Measurements from ENCODE around the gene NMRK2. TPM values are rescaled to one million over a fixed set of nuclear protein-coding genes. Genes with fewer than 3 reads are reported as not detected.

NMRK2 gene
- total RNA-seq, 1 donor from 2014 or later = 0.73 TPM

DNA sequence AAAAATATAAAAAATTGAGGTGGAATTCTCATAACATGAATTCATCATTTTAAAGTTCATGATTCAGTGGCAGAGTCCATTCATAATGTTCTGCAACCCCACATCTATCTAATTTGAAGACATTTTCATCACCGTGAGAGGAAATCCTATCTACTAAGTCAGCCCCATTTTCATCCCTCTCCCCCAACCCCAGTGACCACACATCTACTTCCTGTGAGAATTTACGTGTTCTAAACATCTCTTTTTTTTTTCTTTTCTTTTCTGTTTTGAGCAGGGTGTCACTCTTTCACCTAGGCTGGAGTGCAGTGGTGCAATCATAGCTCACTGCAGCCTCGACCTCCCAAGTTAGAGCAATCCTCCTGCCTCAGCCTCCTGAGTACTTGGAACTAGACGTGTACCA, 34.9 kb upstream of the NMRK2 start:
- H3K4me3 Mint-ChIP-seq (ENCODE audit: unreplicated experiment) = no peak overlapping the region
- H3K27me3 ChIP-seq (ENCODE audit: insufficient read depth, low read length) = no peaks in the 10 kb centered on the region
- no peak overlapping the region for H3K4me3 ChIP-seq (ENCODE audit: insufficient read depth, low read depth, low read length)
- no peak for TF ChIP-seq EZH2 (IDR thresholded peaks at IDR 0.05; ENCODE audit: insufficient read depth, low read length)
- TF ChIP-seq, protein P1, sequence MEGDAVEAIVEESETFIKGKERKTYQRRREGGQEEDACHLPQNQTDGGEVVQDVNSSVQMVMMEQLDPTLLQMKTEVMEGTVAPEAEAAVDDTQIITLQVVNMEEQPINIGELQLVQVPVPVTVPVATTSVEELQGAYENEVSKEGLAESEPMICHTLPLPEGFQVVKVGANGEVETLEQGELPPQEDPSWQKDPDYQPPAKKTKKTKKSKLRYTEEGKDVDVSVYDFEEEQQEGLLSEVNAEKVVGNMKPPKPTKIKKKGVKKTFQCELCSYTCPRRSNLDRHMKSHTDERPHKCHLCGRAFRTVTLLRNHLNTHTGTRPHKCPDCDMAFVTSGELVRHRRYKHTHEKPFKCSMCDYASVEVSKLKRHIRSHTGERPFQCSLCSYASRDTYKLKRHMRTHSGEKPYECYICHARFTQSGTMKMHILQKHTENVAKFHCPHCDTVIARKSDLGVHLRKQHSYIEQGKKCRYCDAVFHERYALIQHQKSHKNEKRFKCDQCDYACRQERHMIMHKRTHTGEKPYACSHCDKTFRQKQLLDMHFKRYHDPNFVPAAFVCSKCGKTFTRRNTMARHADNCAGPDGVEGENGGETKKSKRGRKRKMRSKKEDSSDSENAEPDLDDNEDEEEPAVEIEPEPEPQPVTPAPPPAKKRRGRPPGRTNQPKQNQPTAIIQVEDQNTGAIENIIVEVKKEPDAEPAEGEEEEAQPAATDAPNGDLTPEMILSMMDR (IDR thresholded peaks at IDR 0.05; ENCODE audit: insufficient read depth, low read depth, low read length) = no peak
- no peaks in the 10 kb centered on the region for H3K79me2 ChIP-seq (ENCODE audit: insufficient read depth, low read length)
- H3K9me3 Mint-ChIP-seq (ENCODE audit: unreplicated experiment) = no peaks in the 10 kb centered on the region
- H3K4me1 ChIP-seq (ENCODE audit: insufficient read depth, low read length) = no peaks in the 10 kb centered on the region
- no peak overlapping the region for H3K27ac Mint-ChIP-seq (ENCODE audit: unreplicated experiment)
- no peak overlapping the region for H2AFZ ChIP-seq (ENCODE audit: low read depth, low read length)
- FAIRE-seq = no peak
- no peak overlapping the region for H3K9ac ChIP-seq (ENCODE audit: low read length)
- no peaks in the 10 kb centered on the region for H4K20me1 ChIP-seq (ENCODE audit: insufficient read depth, low read length)
- no peaks in the 10 kb centered on the region for H3K36me3 Mint-ChIP-seq (ENCODE audit: low read depth, unreplicated experiment)
- DNase-seq (ENCODE audit: low read depth) = no peak
- no peaks in the 10 kb centered on the region for H3K9me3 ChIP-seq (ENCODE audit: insufficient read depth, low read depth, low read length)
- no peak overlapping the region for H3K4me2 ChIP-seq (ENCODE audit: low read length)
- H3K36me3 ChIP-seq (ENCODE audit: insufficient read depth, low read length) = no peaks in the 10 kb centered on the region
- no peaks in the 10 kb centered on the region for H3K4me1 Mint-ChIP-seq (ENCODE audit: low read depth, unreplicated experiment)
- H3K27ac ChIP-seq (ENCODE audit: low read depth, low read length) = no peak overlapping the region
- H3K27me3 Mint-ChIP-seq (ENCODE audit: low read depth, unreplicated experiment) = peaks cover 3% of the 10 kb centered on the region

DNA sequence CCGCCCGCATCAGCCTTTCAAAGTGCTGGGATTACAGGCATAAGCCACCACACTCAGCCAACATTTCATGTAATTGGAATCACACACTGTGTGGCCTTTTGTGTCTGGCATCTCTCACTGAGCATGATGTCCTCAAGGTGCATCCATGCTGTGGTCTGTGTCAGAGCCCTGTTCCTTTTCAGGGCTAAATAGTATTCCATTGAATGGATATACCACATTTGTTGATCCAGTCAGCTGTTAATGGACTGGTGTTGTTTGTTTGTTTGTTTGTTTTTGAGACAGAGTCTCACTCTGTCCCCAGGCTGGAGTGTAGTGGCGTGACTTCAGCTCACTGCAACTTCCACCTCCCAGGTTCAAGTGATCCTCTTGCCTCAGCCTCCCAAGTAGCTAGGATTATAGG, 34.4 kb upstream of the NMRK2 start:
- Histone ChIP-seq H3K9me3 (ENCODE audit: insufficient read depth, low read depth, low read length) (no peaks in the 10 kb centered on the region), H4K20me1 (ENCODE audit: insufficient read depth, low read length) (no peaks in the 10 kb centered on the region), H3K27ac (ENCODE audit: low read depth, low read length) (no peak overlapping the region), H3K36me3 (ENCODE audit: insufficient read depth, low read length) (no peaks in the 10 kb centered on the region), H3K4me1 (ENCODE audit: insufficient read depth, low read length) (no peaks in the 10 kb centered on the region), H3K79me2 (ENCODE audit: insufficient read depth, low read length) (no peaks in the 10 kb centered on the region), H3K4me3 (ENCODE audit: insufficient read depth, low read depth, low read length) (no peak overlapping the region), H3K27me3 (ENCODE audit: insufficient read depth, low read length) (no peaks in the 10 kb centered on the region), H2AFZ (ENCODE audit: low read depth, low read length) (no peak overlapping the region), H3K9ac (ENCODE audit: low read length) (no peak overlapping the region), H3K4me2 (ENCODE audit: low read length) (no peak overlapping the region)
- Mint-ChIP-seq H3K4me3 (ENCODE audit: unreplicated experiment) (no peak overlapping the region), H3K9me3 (ENCODE audit: unreplicated experiment) (no peaks in the 10 kb centered on the region), H3K27ac (ENCODE audit: unreplicated experiment) (no peak overlapping the region), H3K36me3 (ENCODE audit: low read depth, unreplicated experiment) (no peaks in the 10 kb centered on the region), H3K27me3 (ENCODE audit: low read depth, unreplicated experiment) (peaks cover 3% of the 10 kb centered on the region), H3K4me1 (ENCODE audit: low read depth, unreplicated experiment) (no peaks in the 10 kb centered on the region)
- DNase-seq (ENCODE audit: low read depth) (no peak), FAIRE-seq (no peak)
- TF ChIP-seq, protein P1 (IDR thresholded peaks at IDR 0.05; ENCODE audit: insufficient read depth, low read depth, low read length) = no peak
- no peak for TF ChIP-seq EZH2 (IDR thresholded peaks at IDR 0.05; ENCODE audit: insufficient read depth, low read length)

DNA sequence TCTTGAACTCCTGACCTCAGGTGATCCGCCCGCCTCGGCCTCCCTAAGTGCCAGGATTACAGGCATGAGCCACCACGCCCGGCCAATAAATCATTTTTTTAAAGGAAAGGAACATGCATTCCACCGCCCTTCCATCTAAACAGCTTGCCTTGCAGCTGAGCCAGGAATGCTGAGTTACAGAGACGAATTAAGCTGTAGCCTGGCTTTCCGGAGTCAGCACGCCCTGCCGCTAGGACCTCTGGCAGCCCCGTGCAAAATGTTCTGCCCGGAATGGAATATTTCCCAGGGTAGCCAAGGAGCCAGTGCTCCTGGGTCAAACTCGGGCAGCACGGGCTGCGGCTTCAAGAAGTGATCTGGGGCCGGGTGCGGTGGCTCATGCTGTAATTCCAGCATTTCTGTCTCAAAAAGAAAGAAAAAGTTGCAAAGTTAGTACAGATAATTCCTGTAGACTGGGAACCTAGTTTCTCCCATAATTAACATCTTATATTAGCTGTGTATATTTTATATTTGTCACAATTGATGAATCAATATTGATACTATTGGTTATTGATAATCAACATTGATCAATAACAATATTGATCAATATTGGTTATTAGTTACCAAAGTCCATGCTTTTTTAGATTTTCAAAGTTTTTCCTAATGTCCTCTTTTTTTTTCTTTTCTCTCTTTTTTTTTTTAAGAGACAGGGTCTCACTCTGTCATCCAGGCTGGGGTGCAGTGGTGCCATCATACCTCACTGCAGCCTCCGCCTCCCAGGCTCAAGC, 33.2 kb upstream of the NMRK2 start:
- Histone ChIP-seq H3K4me2 (ENCODE audit: low read length) (no peak overlapping the region), H3K27me3 (ENCODE audit: insufficient read depth, low read length) (no peaks in the 10 kb centered on the region), H3K36me3 (ENCODE audit: insufficient read depth, low read length) (no peaks in the 10 kb centered on the region), H3K79me2 (ENCODE audit: insufficient read depth, low read length) (no peaks in the 10 kb centered on the region), H2AFZ (ENCODE audit: low read depth, low read length) (no peak overlapping the region), H3K9me3 (ENCODE audit: insufficient read depth, low read depth, low read length) (no peaks in the 10 kb centered on the region), H3K4me1 (ENCODE audit: insufficient read depth, low read length) (no peaks in the 10 kb centered on the region), H4K20me1 (ENCODE audit: insufficient read depth, low read length) (no peaks in the 10 kb centered on the region), H3K27ac (ENCODE audit: low read depth, low read length) (no peak overlapping the region), H3K9ac (ENCODE audit: low read length) (no peak overlapping the region), H3K4me3 (ENCODE audit: insufficient read depth, low read depth, low read length) (no peak overlapping the region)
- TF ChIP-seq, protein P1 (IDR thresholded peaks at IDR 0.05; ENCODE audit: insufficient read depth, low read depth, low read length) = no peak
- TF ChIP-seq EZH2 (IDR thresholded peaks at IDR 0.05; ENCODE audit: insufficient read depth, low read length) = no peak
- Mint-ChIP-seq H3K27ac (ENCODE audit: unreplicated experiment) (no peak overlapping the region), H3K27me3 (ENCODE audit: low read depth, unreplicated experiment) (peaks cover 3% of the 10 kb centered on the region), H3K9me3 (ENCODE audit: unreplicated experiment) (no peaks in the 10 kb centered on the region), H3K36me3 (ENCODE audit: low read depth, unreplicated experiment) (no peaks in the 10 kb centered on the region), H3K4me1 (ENCODE audit: low read depth, unreplicated experiment) (no peaks in the 10 kb centered on the region), H3K4me3 (ENCODE audit: unreplicated experiment) (no peak overlapping the region)
- DNase-seq (ENCODE audit: low read depth) (no peak), FAIRE-seq (no peak)

All from astrocyte (in vitro differentiated cells and primary cell).